GM19397 (cell line): ENCODE data around the gene SMARCB1.

Experiments
- ATAC-seq: cut with Tn5 transposase; IDR thresholded peaks from one replicate; pipeline ENCODE4 v1.9.1; 2021; ENCODE audit warnings: mild to moderate bottlenecking, moderate library complexity; ENCODE audit not compliant: unreplicated experiment

The SMARCB1 gene

GRCh38 chr22:23874871-23875270, 88.1 kb downstream of the SMARCB1 start:
- ATAC-seq = no peak

GRCh38 chr22:23875801-23876200, 89.0 kb downstream of the SMARCB1 start:
- ATAC-seq = no peak

GRCh38 chr22:23877566-23877965, 90.8 kb downstream of the SMARCB1 start:
- ATAC-seq = no peak

- no peak for ATAC-seq
Measured at GRCh38 chr22:23878219-23878618, 91.5 kb downstream of the SMARCB1 start.

- no peak for ATAC-seq
Measured at GRCh38 chr22:23882370-23882769, 95.6 kb downstream of the SMARCB1 start.

- no peak for ATAC-seq
Measured at GRCh38 chr22:23883658-23884057, 96.9 kb downstream of the SMARCB1 start.

GRCh38 chr22:23884140-23884539, 97.4 kb downstream of the SMARCB1 start:
- no peak for ATAC-seq
